Left forelimb (tissue), 1 donor: ENCODE results near the gene DOCK3.
A peak's percentile ranks its signal among the peaks of the same experiment; 100 is the strongest.
"Not testable (repeated sequence)": the region's sequence is repeated elsewhere in the genome, so short reads cannot be mapped to it uniquely, and the experiment has no call there.

ENCODE experiments used
- DNase-seq: peaks from one replicate; pipeline ENCODE4 v3.0.0-alpha.2; 2018; ENCODE audit warnings: low spot score

Gene DOCK3

GRCh38 chr3:50651920-50652529 is 22.7 kb upstream of the DOCK3 start:
- DNase-seq, result no peak

GRCh38 chr3:50652709-50653108 is 22.0 kb upstream of the DOCK3 start:
- DNase-seq, result no peak

- no peak for DNase-seq
These were observed 20.7 kb upstream of the DOCK3 start for GRCh38 chr3:50653937-50654595.

GRCh38 chr3:50655009-50655830 is 19.5 kb upstream of the DOCK3 start:
- DNase-seq, result no peak

- peak; percentile 8 for DNase-seq
These were observed 18.1 kb upstream of the DOCK3 start for GRCh38 chr3:50656417-50657195.

- DNase-seq, result peak; percentile 14
These were observed 17.3 kb upstream of the DOCK3 start for GRCh38 chr3:50657407-50657806.

- peak; percentile 22 for DNase-seq
These were observed 16.9 kb upstream of the DOCK3 start for GRCh38 chr3:50657816-50658215.

GRCh38 chr3:50658416-50658815 is 16.3 kb upstream of the DOCK3 start:
- peak; percentile 23 for DNase-seq

GRCh38 chr3:50658831-50659230 is 15.9 kb upstream of the DOCK3 start:
- peak; percentile 23 for DNase-seq

- peak; percentile 5 for DNase-seq
These were observed 14.3 kb upstream of the DOCK3 start for GRCh38 chr3:50660386-50660785.

GRCh38 chr3:50661321-50661837 is 13.3 kb upstream of the DOCK3 start:
- DNase-seq, result no peak

GRCh38 chr3:50662408-50662807 is 12.3 kb upstream of the DOCK3 start:
- no peak for DNase-seq

- no peak for DNase-seq
These were observed 9.5 kb upstream of the DOCK3 start for GRCh38 chr3:50665081-50665840.

- DNase-seq, result not testable (repeated sequence)
These were observed 8.9 kb upstream of the DOCK3 start for GRCh38 chr3:50665841-50666115.

- DNase-seq, result no peak
These were observed 7.9 kb upstream of the DOCK3 start for GRCh38 chr3:50666837-50667236.

- DNase-seq, result no peak
These were observed 3.4 kb upstream of the DOCK3 start for GRCh38 chr3:50671331-50671730.

GRCh38 chr3:50672656-50673055 is 2.1 kb upstream of the DOCK3 start:
- no peak for DNase-seq

GRCh38 chr3:50673931-50674330 is 796 bp upstream of the DOCK3 start:
- no peak for DNase-seq

- no peak for DNase-seq
These were observed 678 bp downstream of the DOCK3 start for GRCh38 chr3:50675179-50676030.

- no peak for DNase-seq
These were observed 1.4 kb downstream of the DOCK3 start for GRCh38 chr3:50676031-50676705.
